Smooth muscle cell (in vitro differentiated cells): Measurements from ENCODE around the gene CRB2. TPM values are rescaled to one million over a fixed set of nuclear protein-coding genes. Genes with fewer than 3 reads are reported as not detected.

Source experiments
- DNase-seq: peaks from one replicate; lab custom pipeline; 2025; ENCODE audit not compliant: unreplicated experiment; lab: John Stamatoyannopoulos, UW
- H2AFZ ChIP-seq: fragments of 200-600 bp; sonication (generic); 2 replicates; pipeline ENCODE4 v1.6.0; 2016; ENCODE audit warnings: antibody characterized with exemption, low read depth, mild to moderate bottlenecking
- H3F3A ChIP-seq: fragments of 200-600 bp; sonication (generic); 2 replicates; pipeline ENCODE4 v1.6.0; 2017; ENCODE audit warnings: antibody characterized with exemption, low read depth
- H3K27ac ChIP-seq: fragments of 200-600 bp; sonication (generic); 2 replicates; pipeline ENCODE4 v1.5.1; 2016; ENCODE audit warnings: low read depth, mild to moderate bottlenecking
- H3K27me3 ChIP-seq: fragments of 200-600 bp; sonication (generic); 2 replicates; pipeline ENCODE4 v1.6.1; 2016; ENCODE audit warnings: low read depth, mild to moderate bottlenecking
- H3K36me3 ChIP-seq: fragments of 200-600 bp; sonication (generic); 2 replicates; pipeline ENCODE4 v1.5.1; 2016; ENCODE audit warnings: low read depth
- H3K4me1 ChIP-seq: fragments of 200-600 bp; sonication (generic); 2 replicates; pipeline ENCODE4 v1.5.1; 2016; ENCODE audit warnings: low read depth
- H3K4me2 ChIP-seq: fragments of 200-600 bp; sonication (generic); 2 replicates; pipeline ENCODE4 v1.6.0; 2016; ENCODE audit warnings: mild to moderate bottlenecking
- H3K4me3 ChIP-seq: fragments of 200-600 bp; sonication (generic); 2 replicates; pipeline ENCODE4 v1.5.1; 2016; ENCODE audit warnings: mild to moderate bottlenecking
- H3K79me2 ChIP-seq: fragments of 200-600 bp; sonication (generic); 2 replicates; pipeline ENCODE4 v1.6.0; 2016; ENCODE audit warnings: low read depth, mild to moderate bottlenecking
- H3K9ac ChIP-seq: fragments of 200-600 bp; sonication (generic); 2 replicates; pipeline ENCODE4 v1.6.0; 2016; ENCODE audit warnings: low read depth
- H3K9me3 ChIP-seq: fragments of 200-600 bp; sonication (generic); replicated peaks from 2 replicates; pipeline ENCODE4 v1.5.1; 2016; ENCODE audit warnings: low read depth
- H4K20me1 ChIP-seq: fragments of 200-600 bp; sonication (generic); 2 replicates; pipeline ENCODE4 v1.6.0; 2016; ENCODE audit warnings: low read depth
- WGBS: methylation state at CpG from one replicate; pipeline ENCODE4 v1.1.7; 2016; ENCODE audit warnings: low lambda C conversion rate; 5-methylcytosine and 5-hydroxymethylcytosine counted together
- polyA plus RNA-seq: library from polyadenylated mRNA; unstranded; fragments of >200 nt; fragmentation: Nextera tagmentation; extraction: Ambion mirVana; gene quantifications from 2 replicates; pipeline ENCODE4 v1.2.1, GENCODE V29; 2016
- total RNA-seq: library from RNA; depleted of rRNA; stranded (reverse); fragments of >200 nt; gene quantifications from 2 replicates; pipeline ENCODE4 v1.2.3, GENCODE V29; 2014
- TF ChIP-seq, protein P1 (sequence below): fragments of 200-600 bp; sonication (generic); IDR thresholded peaks from 2 replicates; pipeline ENCODE4 v1.5.1; 2017; ENCODE audit warnings: borderline replicate concordance, mild to moderate bottlenecking, antibody characterized with exemption; ENCODE audit not compliant: insufficient read depth, poor library complexity, severe bottlenecking

The CRB2 gene
- total and polyA plus RNA-seq, 2 experiments from 2014 or later = 1.7 to 3.1 TPM

DNA sequence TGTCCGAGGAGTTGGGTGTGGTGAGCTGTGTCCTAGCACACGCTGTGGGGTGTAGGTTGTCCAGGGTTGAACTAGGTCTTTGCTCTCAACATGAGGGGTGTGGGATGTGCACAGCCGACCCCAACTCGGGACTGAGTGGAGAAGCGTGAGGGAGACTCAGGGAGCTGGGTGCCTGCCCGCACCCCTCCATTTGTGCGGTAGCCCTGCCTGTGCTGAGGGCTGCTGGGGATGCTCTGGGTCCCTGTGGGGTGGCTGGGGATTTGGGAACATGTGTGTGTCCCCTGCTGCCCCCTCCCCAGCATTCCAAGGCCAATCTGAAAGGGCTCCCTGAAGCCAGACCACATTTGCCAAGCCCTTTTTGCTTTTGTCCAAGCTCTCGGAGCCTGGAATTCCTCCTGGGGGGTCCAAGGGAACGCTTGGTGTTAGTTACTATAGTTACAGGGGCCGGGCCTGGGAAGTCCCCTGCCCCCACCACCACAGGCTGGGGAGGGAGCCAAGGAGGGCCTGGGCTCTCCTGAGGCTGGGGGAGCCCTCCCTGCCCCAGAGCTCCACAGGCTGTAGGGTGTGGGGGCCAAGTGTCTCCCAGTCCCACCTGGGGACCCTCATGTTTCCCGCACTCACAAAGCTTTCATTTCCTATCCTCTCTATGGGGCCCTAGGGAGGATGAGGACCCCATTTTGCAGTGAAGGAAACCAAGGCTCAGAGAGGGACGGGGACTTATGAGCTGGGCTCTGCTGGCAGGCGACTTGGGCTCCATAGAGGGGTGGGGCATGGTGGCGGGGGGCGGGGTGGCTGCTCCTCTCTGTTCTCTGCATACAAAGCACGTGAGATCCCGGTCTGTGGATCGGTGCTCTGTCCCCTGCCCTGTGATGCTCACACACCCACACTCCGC lies 1.1 kb downstream of the CRB2 start:
- H3K36me3 ChIP-seq = no peaks in the 10 kb centered on the region
- H3K9me3 ChIP-seq = no peaks in the 10 kb centered on the region
- no peak overlapping the region for H3K27ac ChIP-seq
- H3K9ac ChIP-seq = no peak overlapping the region
- 47% methylated on average over 16 of the region's 19 CpGs for WGBS
- no peak for DNase-seq
- peaks cover 15% of the 10 kb centered on the region for H3F3A ChIP-seq
- no peaks in the 10 kb centered on the region for H3K27me3 ChIP-seq
- H3K4me2 ChIP-seq = peak overlapping the region; percentile 84
- H4K20me1 ChIP-seq = no peaks in the 10 kb centered on the region
- no peak overlapping the region for H2AFZ ChIP-seq
- TF ChIP-seq, protein P1, sequence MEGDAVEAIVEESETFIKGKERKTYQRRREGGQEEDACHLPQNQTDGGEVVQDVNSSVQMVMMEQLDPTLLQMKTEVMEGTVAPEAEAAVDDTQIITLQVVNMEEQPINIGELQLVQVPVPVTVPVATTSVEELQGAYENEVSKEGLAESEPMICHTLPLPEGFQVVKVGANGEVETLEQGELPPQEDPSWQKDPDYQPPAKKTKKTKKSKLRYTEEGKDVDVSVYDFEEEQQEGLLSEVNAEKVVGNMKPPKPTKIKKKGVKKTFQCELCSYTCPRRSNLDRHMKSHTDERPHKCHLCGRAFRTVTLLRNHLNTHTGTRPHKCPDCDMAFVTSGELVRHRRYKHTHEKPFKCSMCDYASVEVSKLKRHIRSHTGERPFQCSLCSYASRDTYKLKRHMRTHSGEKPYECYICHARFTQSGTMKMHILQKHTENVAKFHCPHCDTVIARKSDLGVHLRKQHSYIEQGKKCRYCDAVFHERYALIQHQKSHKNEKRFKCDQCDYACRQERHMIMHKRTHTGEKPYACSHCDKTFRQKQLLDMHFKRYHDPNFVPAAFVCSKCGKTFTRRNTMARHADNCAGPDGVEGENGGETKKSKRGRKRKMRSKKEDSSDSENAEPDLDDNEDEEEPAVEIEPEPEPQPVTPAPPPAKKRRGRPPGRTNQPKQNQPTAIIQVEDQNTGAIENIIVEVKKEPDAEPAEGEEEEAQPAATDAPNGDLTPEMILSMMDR = no peak
- H3K79me2 ChIP-seq = peaks cover 22% of the 10 kb centered on the region
- peaks cover 55% of the 10 kb centered on the region for H3K4me1 ChIP-seq
- peak overlapping the region; percentile 44 for H3K4me3 ChIP-seq

DNA sequence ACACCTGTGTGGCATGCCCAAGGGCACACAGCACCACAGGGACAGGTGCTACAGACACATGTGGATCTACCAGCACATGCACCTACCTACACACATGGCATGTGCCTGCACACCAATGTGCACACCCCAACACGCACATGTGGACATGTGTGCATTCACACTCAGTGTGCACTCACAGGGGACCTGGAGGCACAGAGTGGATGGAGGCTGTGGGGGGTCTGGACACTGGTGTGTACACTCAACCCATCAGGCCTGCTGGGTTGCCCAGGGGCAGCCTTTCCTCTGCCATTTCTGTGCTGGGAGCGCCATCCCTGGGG lies 1.7 kb downstream of the CRB2 start:
- H2AFZ ChIP-seq = no peak overlapping the region
- no peak overlapping the region for H3K9ac ChIP-seq
- no peaks in the 10 kb centered on the region for H3K36me3 ChIP-seq
- DNase-seq = no peak
- H3K4me3 ChIP-seq = no peak overlapping the region
- H3K4me1 ChIP-seq = peaks cover 59% of the 10 kb centered on the region
- H3K79me2 ChIP-seq = peaks cover 22% of the 10 kb centered on the region
- no peak overlapping the region for H3K27ac ChIP-seq
- H4K20me1 ChIP-seq = no peaks in the 10 kb centered on the region
- H3K27me3 ChIP-seq = no peaks in the 10 kb centered on the region
- no peaks in the 10 kb centered on the region for H3K9me3 ChIP-seq
- TF ChIP-seq, protein P1 = no peak
- 97% methylated on average over 2 of the region's 2 CpGs for WGBS
- H3F3A ChIP-seq = peaks cover 15% of the 10 kb centered on the region
- H3K4me2 ChIP-seq = peak overlapping the region; percentile 84

- Histone ChIP-seq H3K27me3 (no peaks in the 10 kb centered on the region), H4K20me1 (no peaks in the 10 kb centered on the region), H3F3A (peaks cover 15% of the 10 kb centered on the region), H3K9ac (no peak overlapping the region), H3K4me2 (peak overlapping the region; percentile 7), H3K4me1 (peaks cover 59% of the 10 kb centered on the region), H3K27ac (no peak overlapping the region), H3K4me3 (no peak overlapping the region), H3K9me3 (no peaks in the 10 kb centered on the region), H3K36me3 (no peaks in the 10 kb centered on the region), H3K79me2 (peaks cover 22% of the 10 kb centered on the region), H2AFZ (no peak overlapping the region)
- TF ChIP-seq, protein P1 = no peak
- DNase-seq = no peak
- WGBS = 40% methylated on average over 10 of the region's 10 CpGs
Measured at GRCh38 chr9:123358181-123358905, 2.3 kb downstream of the CRB2 start.
